Measurements from ENCODE around the gene SOS2. TPM values are rescaled to one million over a fixed set of nuclear protein-coding genes. Genes with fewer than 3 reads are reported as not detected.

Gene SOS2
- total RNA-seq, 1 experiment from 2014 or later = 9.4 TPM

GRCh38 chr14:50260511-50260910 is 29.1 kb upstream of the SOS2 start:
- Histone ChIP-seq H4K91ac (ENCODE audit: insufficient read length, low read depth, low read length) (no peak overlapping the region), H3K27ac (ENCODE audit: insufficient read length, low read depth, low read length) (no peak overlapping the region), H3K56ac (ENCODE audit: insufficient read length, low read depth, low read length) (no peak overlapping the region), H4K5ac (ENCODE audit: insufficient read length, low read depth, low read length) (no peak overlapping the region), H3K23ac (ENCODE audit: insufficient read length, low read depth, low read length) (no peak overlapping the region), H2AFZ (ENCODE audit: low read length) (no peak overlapping the region), H3K79me2 (ENCODE audit: insufficient read depth, low read length) (no peaks in the 10 kb centered on the region), H3K4ac (ENCODE audit: low read depth, low read length) (no peak overlapping the region), H2BK12ac (ENCODE audit: insufficient read length, low read depth, low read length) (no peak overlapping the region), H2BK5ac (ENCODE audit: insufficient read length, low read length) (no peak overlapping the region), H2BK20ac (ENCODE audit: low read depth, low read length, poor library complexity, severe bottlenecking) (no peak overlapping the region), H4K8ac (replicated peaks; ENCODE audit: insufficient read length, low read depth, low read length) (no peak overlapping the region), H3K4me1 (ENCODE audit: insufficient read depth, low read length) (no peaks in the 10 kb centered on the region), H3T11ph (ENCODE audit: low read length) (no peak overlapping the region), H3K79me1 (ENCODE audit: insufficient read depth, low read depth, low read length, poor library complexity, severe bottlenecking) (no peaks in the 10 kb centered on the region), H4K20me1 (ENCODE audit: control insufficient read depth, insufficient read depth, insufficient read length) (no peaks in the 10 kb centered on the region), H3K27me3 (ENCODE audit: insufficient read depth, low read length) (no peaks in the 10 kb centered on the region), H3K9me3 (ENCODE audit: control insufficient read depth, low read depth, low read length) (no peaks in the 10 kb centered on the region), H2BK15ac (ENCODE audit: low read depth, low read length) (no peak overlapping the region), H2AK5ac (ENCODE audit: insufficient read length, low read length) (no peak overlapping the region), H3K9ac (ENCODE audit: extremely low read depth, insufficient read length, low read length) (no peak overlapping the region), H3K23me2 (ENCODE audit: insufficient read length, low read depth, low read length, poor library complexity, severe bottlenecking) (no peaks in the 10 kb centered on the region), H3K4me2 (ENCODE audit: insufficient read depth, insufficient read length, low read length) (no peak overlapping the region), H3K18ac (ENCODE audit: insufficient read length, low read depth, low read length) (no peak overlapping the region), H3K14ac (ENCODE audit: insufficient read depth, low read length) (no peak overlapping the region), H2BK120ac (ENCODE audit: low read depth, low read length, poor library complexity, severe bottlenecking) (no peak overlapping the region)
- DNase-seq = no peak
- no peak overlapping the region for H3K27ac Mint-ChIP-seq
- peak; percentile 57 for TF ChIP-seq CTCF (conservative IDR thresholded peaks at IDR 0.05)
- no peak overlapping the region for H3K4me3 Mint-ChIP-seq
- H3K4me1 Mint-ChIP-seq = no peaks in the 10 kb centered on the region
- H3K36me3 Mint-ChIP-seq (ENCODE audit: insufficient read depth in 1 of 3, low read depth in 3 of 3) = peaks cover 0 to 26% (median 4%) of the 10 kb centered on the region in 3 experiments; a peak in 5 of 7 replicates
- WGBS (ENCODE audit: extremely low coverage, insufficient read length, low lambda C conversion rate) = no CpG with 5 or more reads among the region's 3 CpGs
- H3K27me3 Mint-ChIP-seq (ENCODE audit: low read depth) = no peaks in the 10 kb centered on the region
- H3K9me3 Mint-ChIP-seq = no peaks in the 10 kb centered on the region

Data from H9 (cell line).